HCT116 (cell line): ENCODE data around the gene NCAPH2.

Experiments
- FOSL1 ChIP-seq: IDR thresholded peaks from 2 replicates; pipeline ENCODE4 v1.6.1; 2012; ENCODE audit warnings: low read depth
- SRF ChIP-seq: IDR thresholded peaks from 2 replicates; pipeline ENCODE4 v1.6.1; 2012; ENCODE audit warnings: low read depth
- TF ChIP-seq, protein P1 (sequence below): IDR thresholded peaks from 2 replicates; pipeline ENCODE4 v1.6.1; 2011; ENCODE audit warnings: mild to moderate bottlenecking, low read length, moderate library complexity; ENCODE audit not compliant: insufficient replicate concordance; ENCODE audit errors: extremely low read depth
- TF ChIP-seq, protein P2 (sequence below), 3 experiments: fragments of 200-600 bp in 1 of 3; sonication (generic) in 1 of 3; IDR thresholded peaks in 2 of 3; conservative IDR thresholded peaks in 1 of 3; 2 replicates each; pipeline ENCODE4 v1.5.1; 2012 to 2017; ENCODE audit warnings: low read depth in 2 of 3, low read length in 2 of 3, antibody characterized with exemption in 1 of 3, borderline replicate concordance in 1 of 3, control low read depth in 1 of 3, mild to moderate bottlenecking in 1 of 3, mixed read lengths in 1 of 3, mixed run types in 1 of 3, moderate library complexity in 1 of 3; ENCODE audit not compliant: insufficient read depth in 1 of 3
- TF ChIP-seq, protein P3 (sequence below): IDR thresholded peaks from 2 replicates; pipeline ENCODE4 v1.6.1; 2012

DNA sequence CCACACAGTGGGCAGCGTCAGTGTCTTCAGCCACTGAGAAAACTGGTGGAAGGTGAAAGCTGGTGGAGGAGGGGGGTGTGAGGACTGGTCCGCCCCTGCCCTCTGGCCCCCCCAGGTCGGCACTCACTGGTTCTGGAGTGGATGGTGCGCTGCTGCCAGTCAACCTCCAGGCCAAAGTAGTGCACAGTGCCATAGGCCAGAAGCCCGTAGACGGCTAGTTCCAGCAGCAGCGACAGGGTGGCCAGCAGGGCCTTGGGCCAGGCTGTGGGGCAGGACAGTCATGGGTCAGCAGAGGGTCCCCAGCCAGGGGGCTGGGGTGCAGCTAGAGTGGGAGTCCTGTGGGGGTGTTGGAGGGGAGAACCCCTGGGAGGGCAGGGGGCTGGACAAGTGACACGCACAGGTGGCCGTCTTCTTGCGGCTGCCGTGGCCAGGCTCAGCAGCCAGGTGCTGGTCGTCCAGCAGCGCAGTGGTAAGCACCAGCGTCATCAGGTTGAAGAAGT is 2.7 kb upstream of the NCAPH2 start:
- TF ChIP-seq, protein P1, sequence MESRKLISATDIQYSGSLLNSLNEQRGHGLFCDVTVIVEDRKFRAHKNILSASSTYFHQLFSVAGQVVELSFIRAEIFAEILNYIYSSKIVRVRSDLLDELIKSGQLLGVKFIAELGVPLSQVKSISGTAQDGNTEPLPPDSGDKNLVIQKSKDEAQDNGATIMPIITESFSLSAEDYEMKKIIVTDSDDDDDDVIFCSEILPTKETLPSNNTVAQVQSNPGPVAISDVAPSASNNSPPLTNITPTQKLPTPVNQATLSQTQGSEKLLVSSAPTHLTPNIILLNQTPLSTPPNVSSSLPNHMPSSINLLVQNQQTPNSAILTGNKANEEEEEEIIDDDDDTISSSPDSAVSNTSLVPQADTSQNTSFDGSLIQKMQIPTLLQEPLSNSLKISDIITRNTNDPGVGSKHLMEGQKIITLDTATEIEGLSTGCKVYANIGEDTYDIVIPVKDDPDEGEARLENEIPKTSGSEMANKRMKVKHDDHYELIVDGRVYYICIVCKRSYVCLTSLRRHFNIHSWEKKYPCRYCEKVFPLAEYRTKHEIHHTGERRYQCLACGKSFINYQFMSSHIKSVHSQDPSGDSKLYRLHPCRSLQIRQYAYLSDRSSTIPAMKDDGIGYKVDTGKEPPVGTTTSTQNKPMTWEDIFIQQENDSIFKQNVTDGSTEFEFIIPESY: no peak
- TF ChIP-seq SRF: no peak
- TF ChIP-seq, protein P2, sequence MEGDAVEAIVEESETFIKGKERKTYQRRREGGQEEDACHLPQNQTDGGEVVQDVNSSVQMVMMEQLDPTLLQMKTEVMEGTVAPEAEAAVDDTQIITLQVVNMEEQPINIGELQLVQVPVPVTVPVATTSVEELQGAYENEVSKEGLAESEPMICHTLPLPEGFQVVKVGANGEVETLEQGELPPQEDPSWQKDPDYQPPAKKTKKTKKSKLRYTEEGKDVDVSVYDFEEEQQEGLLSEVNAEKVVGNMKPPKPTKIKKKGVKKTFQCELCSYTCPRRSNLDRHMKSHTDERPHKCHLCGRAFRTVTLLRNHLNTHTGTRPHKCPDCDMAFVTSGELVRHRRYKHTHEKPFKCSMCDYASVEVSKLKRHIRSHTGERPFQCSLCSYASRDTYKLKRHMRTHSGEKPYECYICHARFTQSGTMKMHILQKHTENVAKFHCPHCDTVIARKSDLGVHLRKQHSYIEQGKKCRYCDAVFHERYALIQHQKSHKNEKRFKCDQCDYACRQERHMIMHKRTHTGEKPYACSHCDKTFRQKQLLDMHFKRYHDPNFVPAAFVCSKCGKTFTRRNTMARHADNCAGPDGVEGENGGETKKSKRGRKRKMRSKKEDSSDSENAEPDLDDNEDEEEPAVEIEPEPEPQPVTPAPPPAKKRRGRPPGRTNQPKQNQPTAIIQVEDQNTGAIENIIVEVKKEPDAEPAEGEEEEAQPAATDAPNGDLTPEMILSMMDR (IDR thresholded peaks at IDR 0.05 in 2 of 3, conservative IDR thresholded peaks at IDR 0.05 in 1 of 3; ENCODE audit: borderline replicate concordance in 1 of 3, insufficient read depth in 1 of 3, low read depth in 2 of 3, low read length in 2 of 3): no peak
- TF ChIP-seq, protein P3, sequence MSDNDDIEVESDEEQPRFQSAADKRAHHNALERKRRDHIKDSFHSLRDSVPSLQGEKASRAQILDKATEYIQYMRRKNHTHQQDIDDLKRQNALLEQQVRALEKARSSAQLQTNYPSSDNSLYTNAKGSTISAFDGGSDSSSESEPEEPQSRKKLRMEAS: no peak
- TF ChIP-seq FOSL1: no peak
